GM12891 (cell line): ENCODE results near the gene TMPRSS4.

Experiments used
- DNase-seq: peaks from one replicate; pipeline ENCODE4 v3.0.0; 2011; ENCODE audit warnings: low spot score; ENCODE audit not compliant: insufficient read length
- FAIRE-seq: peaks from 2 replicates; lab custom pipeline; 2011; peaks lifted over from hg19 to GRCh38; lab: Jason Lieb, UNC
- PAX5 ChIP-seq: IDR thresholded peaks from 2 replicates; pipeline ENCODE4 v1.6.1; 2011; ENCODE audit warnings: low read length, moderate library complexity, mild to moderate bottlenecking; ENCODE audit not compliant: insufficient read depth, severe bottlenecking
- POLR2A ChIP-seq: IDR thresholded peaks from 2 replicates; pipeline ENCODE4 v1.6.1; 2011; ENCODE audit warnings: low read depth, low read length, control low read depth
- POLR2AphosphoS5 ChIP-seq: IDR thresholded peaks from 2 replicates; pipeline ENCODE4 v1.6.1; 2011; ENCODE audit warnings: low read depth, low read length, control low read depth
- POU2F2 ChIP-seq: IDR thresholded peaks from 2 replicates; pipeline ENCODE4 v1.6.1; 2011; ENCODE audit warnings: low read depth, mild to moderate bottlenecking, control low read depth, low read length, moderate library complexity
- SPI1 ChIP-seq: IDR thresholded peaks from 2 replicates; pipeline ENCODE4 v1.6.1; 2011; ENCODE audit warnings: low read depth, low read length, control low read depth
- TAF1 ChIP-seq: IDR thresholded peaks from 2 replicates; pipeline ENCODE4 v1.6.1; 2011; ENCODE audit warnings: low read depth, low read length, control low read depth

TMPRSS4 gene

GRCh38 chr11:118132385-118133151 lies 55.7 kb downstream of the TMPRSS4 start:
- DNase-seq: no peak
- FAIRE-seq: no peak
- no peak for TF ChIP-seq SPI1
- TF ChIP-seq POLR2A: no peak
- TF ChIP-seq POU2F2: no peak
- no peak for TF ChIP-seq PAX5
- TF ChIP-seq POLR2AphosphoS5: no peak
- TF ChIP-seq TAF1: no peak

- DNase-seq: no peak
- no peak for TF ChIP-seq POLR2AphosphoS5
- TF ChIP-seq POLR2A: no peak
- FAIRE-seq: no peak
Observed at GRCh38 chr11:118133816-118134215, 56.9 kb downstream of the TMPRSS4 start.

GRCh38 chr11:118135051-118135795 lies 58.3 kb downstream of the TMPRSS4 start:
- FAIRE-seq (no peak), DNase-seq (no peak)
- TF ChIP-seq POU2F2: no peak
- no peak for TF ChIP-seq POLR2A
- TF ChIP-seq PAX5: no peak
- no peak for TF ChIP-seq POLR2AphosphoS5
- no peak for TF ChIP-seq SPI1
- TF ChIP-seq TAF1: no peak

- TF ChIP-seq TAF1: no peak
- TF ChIP-seq SPI1: no peak
- FAIRE-seq: no peak
- DNase-seq: no peak
Observed at GRCh38 chr11:118135796-118136165, 58.9 kb downstream of the TMPRSS4 start.

- TF ChIP-seq POLR2AphosphoS5: no peak
- TF ChIP-seq PAX5: no peak
- TF ChIP-seq POLR2A: no peak
- TF ChIP-seq SPI1: no peak
- TF ChIP-seq TAF1: no peak
- no peak for TF ChIP-seq POU2F2
- DNase-seq: no peak
- FAIRE-seq: no peak
Observed at GRCh38 chr11:118136341-118136740, 59.5 kb downstream of the TMPRSS4 start.

- TF ChIP-seq POLR2AphosphoS5 (no peak), SPI1 (no peak), POLR2A (no peak), TAF1 (no peak), POU2F2 (no peak), PAX5 (no peak)
- no peak for FAIRE-seq
- no peak for DNase-seq
Observed at GRCh38 chr11:118136801-118137200, 59.9 kb downstream of the TMPRSS4 start.

- no peak for FAIRE-seq
Observed at GRCh38 chr11:118138839-118139420, 62.1 kb downstream of the TMPRSS4 start.

GRCh38 chr11:118139578-118139977 lies 62.7 kb downstream of the TMPRSS4 start:
- FAIRE-seq (no peak), DNase-seq (no peak)
- TF ChIP-seq POU2F2 (no peak), POLR2AphosphoS5 (no peak), SPI1 (no peak), PAX5 (no peak), POLR2A (no peak), TAF1 (no peak)

More at GRCh38 chr11:118138839-118139420, 62.1 kb downstream of the TMPRSS4 start:
- no peak for DNase-seq
- TF ChIP-seq SPI1: no peak

- no peak for TF ChIP-seq PAX5
- no peak for TF ChIP-seq TAF1
- no peak for TF ChIP-seq POLR2A
- TF ChIP-seq POLR2AphosphoS5: no peak
- no peak for TF ChIP-seq POU2F2
- no peak for TF ChIP-seq SPI1
- no peak for DNase-seq
- no peak for FAIRE-seq
Observed at GRCh38 chr11:118142081-118142480, 65.2 kb downstream of the TMPRSS4 start.

- FAIRE-seq (no peak), DNase-seq (no peak)
- TF ChIP-seq POLR2A (no peak), SPI1 (no peak), POU2F2 (no peak), PAX5 (no peak), TAF1 (no peak), POLR2AphosphoS5 (no peak)
Observed at GRCh38 chr11:118142809-118143208, 65.9 kb downstream of the TMPRSS4 start.

- TF ChIP-seq SPI1 (no peak), POU2F2 (no peak), PAX5 (no peak), POLR2AphosphoS5 (no peak), TAF1 (no peak), POLR2A (no peak)
- FAIRE-seq (no peak), DNase-seq (no peak)
Observed at GRCh38 chr11:118143661-118144185, 66.8 kb downstream of the TMPRSS4 start.
